ENCODE data around the gene LATS1.

DNA sequence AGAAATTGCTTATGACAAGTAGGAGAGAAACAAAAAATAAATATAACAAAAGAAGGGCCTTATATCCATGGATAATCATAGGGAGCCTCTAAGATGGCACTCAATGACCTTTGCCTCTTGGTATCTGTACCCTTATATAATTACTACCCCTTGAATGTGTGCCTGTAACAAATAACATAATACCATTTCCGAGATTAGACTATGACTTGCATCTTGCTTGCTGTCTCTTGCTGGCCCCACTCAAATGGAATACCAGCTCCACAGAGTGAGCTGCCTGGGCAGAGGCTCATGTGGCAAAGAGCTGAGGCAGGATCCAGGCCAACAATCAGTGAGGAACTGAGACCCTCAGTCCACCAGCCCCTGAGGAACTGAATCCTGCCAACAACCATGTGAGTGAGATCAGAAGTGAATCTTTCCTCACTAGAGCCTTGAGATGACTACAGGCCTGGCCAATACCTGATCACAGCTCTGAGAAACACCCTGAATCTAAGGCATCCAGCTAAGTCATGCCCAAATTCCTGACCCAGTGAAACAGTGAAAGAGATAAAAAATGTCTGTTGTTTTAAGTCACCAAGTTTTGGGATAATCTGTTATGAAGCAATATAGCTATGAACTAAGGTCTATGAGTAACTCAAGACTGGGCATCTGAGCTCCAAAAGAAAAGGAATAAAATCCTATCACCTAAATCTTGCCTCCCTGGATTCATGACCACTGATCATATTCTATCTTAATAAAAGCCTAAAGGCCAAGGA, 74.9 kb downstream of the LATS1 start:
- no peak for TF ChIP-seq POLR2AphosphoS5 (IDR thresholded peaks at IDR 0.05; ENCODE audit: low read depth, low read length)
- no peak for TF ChIP-seq POLR2A (IDR thresholded peaks at IDR 0.05; ENCODE audit: low read depth, low read length)
- no peak for TF ChIP-seq TAF1 (IDR thresholded peaks at IDR 0.05; ENCODE audit: borderline replicate concordance, low read depth, low read length)

All from GM12892 (cell line).